Measurements from ENCODE around the gene ENAH.
"Not testable (repeated sequence)": the region's sequence is repeated elsewhere in the genome, so short reads cannot be mapped to it uniquely, and the experiment has no call there.

The ENAH gene

GRCh38 chr1:225493591-225494246 is 159.2 kb downstream of the ENAH start:
- DNase-seq (ENCODE audit: low read depth) = no peak

GRCh38 chr1:225488676-225489075 is 164.2 kb downstream of the ENAH start:
- DNase-seq (ENCODE audit: low read depth) = no peak

DNA sequence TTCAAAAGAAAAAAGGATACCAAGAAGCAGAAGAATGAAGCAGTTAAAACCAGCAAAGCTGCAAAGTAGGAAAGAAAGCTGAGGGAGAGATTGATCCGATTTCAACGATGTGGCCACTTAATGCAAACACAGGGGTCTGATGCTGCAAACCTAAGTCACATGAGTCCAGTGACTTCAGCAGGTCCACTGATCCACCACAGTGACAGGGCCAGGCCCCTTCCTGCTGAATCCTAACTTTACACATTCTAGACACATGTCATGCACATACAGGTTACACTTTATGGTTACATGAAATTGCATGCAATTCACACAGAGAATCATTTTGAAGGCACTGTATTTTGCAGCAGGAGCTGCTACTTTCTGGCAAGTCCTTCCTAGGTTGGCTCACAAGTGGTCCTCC is 166.1 kb downstream of the ENAH start:
- DNase-seq (ENCODE audit: low read depth) = no peak

- no peak for DNase-seq (ENCODE audit: low read depth)
Observed at GRCh38 chr1:225485991-225486530, 166.9 kb downstream of the ENAH start.

DNA sequence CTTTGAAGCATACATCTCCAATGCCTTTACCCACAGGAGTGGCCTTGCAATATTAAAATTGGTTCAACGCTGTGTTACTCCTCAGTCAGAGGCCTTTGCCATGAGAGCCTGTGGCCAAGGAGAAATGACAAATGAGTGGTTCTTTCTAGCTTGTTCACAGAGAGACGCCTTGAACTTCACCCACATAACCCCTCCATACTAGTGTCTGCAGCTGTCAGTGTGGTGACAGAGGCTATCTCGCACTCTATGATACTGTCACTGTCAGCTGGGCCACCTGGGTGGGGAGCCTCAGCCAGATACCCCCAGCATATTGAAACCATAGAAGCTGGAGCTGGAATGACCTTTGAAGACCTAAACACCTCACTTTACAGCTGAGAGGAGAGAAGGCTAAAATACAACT is 167.7 kb downstream of the ENAH start:
- no peak for DNase-seq (ENCODE audit: low read depth)

- no peak for DNase-seq (ENCODE audit: low read depth)
Observed at GRCh38 chr1:225484657-225485214, 168.2 kb downstream of the ENAH start.

- DNase-seq (ENCODE audit: low read depth) = no peak
Observed at GRCh38 chr1:225483818-225484656, 168.9 kb downstream of the ENAH start.

GRCh38 chr1:225482421-225482950 is 170.4 kb downstream of the ENAH start:
- DNase-seq (ENCODE audit: low read depth) = no peak

DNA sequence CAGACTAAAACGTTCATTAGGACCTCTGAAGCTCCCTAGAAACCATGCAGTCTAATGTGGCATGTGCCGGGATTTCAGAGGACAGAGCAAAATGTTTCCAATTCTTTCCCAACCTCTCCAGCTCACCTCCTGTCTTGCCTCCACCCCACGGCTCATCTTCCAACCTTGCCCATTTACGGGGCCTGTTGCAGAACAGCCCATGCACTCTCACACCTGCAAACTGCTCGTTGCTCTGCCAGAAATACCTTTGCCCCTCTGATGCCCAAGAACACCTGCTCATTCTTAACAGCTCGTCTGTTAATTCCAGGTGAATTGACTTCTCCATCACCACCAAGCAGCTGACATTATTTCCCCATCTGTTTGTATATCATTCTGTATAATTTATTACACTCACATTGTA is 171.2 kb downstream of the ENAH start:
- DNase-seq (ENCODE audit: low read depth) = no peak

DNA sequence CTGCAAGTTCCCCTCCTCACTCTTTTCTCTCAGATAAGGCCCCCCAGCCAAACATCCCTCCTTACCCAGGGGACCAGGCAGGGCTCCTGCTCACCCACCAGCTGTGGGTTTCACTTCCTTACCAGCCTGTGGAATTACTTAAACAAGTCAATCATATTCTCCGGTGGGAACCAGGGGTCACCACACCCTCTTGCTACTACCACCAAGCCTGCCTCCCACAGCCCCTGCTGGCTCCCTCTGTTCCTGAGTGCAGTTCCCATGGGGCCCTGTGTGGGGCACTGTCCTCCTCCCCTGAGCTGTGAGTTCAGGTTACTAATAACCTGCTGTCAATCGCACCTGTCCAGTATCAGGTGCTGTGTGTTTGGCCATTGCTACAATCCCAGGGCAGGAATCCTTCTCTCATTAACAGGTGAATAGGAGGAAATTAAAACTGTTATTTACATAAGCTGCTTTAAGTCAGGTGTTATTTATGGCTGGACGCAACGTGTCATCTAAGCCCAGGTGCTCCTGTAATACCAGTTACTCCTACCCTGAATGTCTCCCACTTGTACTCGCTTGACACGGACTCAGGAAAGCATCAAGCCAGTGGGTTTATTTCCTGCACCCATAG is 172.0 kb downstream of the ENAH start:
- DNase-seq (ENCODE audit: low read depth) = no peak

DNA sequence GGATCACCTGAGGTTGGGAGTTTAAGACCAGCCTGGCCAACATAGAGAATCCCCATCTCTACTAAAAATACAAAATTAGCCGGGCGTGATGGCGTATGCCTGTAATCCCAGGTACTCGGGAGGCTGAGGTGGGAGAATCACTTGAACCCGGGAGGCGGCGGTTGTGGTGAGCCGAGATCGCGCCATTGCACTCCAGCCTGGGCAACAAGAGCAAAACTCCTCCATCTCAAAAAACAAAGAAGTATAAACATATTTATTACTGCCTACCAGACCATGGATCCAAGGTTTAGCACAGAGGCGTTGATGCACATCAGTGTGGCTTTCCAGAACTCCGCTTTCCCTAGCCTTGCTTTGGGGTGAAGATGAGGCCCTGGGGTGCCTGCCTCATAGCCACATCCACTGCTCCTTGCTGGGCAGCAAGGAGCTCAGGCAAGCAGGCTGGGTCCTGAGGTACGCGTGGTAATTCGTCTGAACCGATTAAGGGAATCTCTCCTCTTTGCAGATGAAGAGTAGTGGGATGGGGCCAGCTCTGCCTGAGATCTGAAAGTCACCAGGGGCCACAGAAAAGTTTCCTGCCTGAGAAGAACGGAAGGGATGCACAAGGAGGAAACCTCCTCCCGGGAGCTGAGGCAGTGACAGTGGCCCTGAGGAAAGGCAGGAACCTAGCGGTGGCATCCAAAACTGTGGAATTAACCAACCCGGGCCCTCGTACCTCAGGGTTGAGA is 172.8 kb downstream of the ENAH start:
- DNase-seq (ENCODE audit: low read depth) = no peak

- DNase-seq (ENCODE audit: low read depth) = no peak
Observed at GRCh38 chr1:225479341-225479740, 173.6 kb downstream of the ENAH start.

GRCh38 chr1:225477296-225477911 is 175.5 kb downstream of the ENAH start:
- no peak for DNase-seq (ENCODE audit: low read depth)

GRCh38 chr1:225476538-225476988 is 176.4 kb downstream of the ENAH start:
- DNase-seq (ENCODE audit: low read depth) = no peak

GRCh38 chr1:225476100-225476511 is 176.8 kb downstream of the ENAH start:
- DNase-seq (ENCODE audit: low read depth) = no peak

DNA sequence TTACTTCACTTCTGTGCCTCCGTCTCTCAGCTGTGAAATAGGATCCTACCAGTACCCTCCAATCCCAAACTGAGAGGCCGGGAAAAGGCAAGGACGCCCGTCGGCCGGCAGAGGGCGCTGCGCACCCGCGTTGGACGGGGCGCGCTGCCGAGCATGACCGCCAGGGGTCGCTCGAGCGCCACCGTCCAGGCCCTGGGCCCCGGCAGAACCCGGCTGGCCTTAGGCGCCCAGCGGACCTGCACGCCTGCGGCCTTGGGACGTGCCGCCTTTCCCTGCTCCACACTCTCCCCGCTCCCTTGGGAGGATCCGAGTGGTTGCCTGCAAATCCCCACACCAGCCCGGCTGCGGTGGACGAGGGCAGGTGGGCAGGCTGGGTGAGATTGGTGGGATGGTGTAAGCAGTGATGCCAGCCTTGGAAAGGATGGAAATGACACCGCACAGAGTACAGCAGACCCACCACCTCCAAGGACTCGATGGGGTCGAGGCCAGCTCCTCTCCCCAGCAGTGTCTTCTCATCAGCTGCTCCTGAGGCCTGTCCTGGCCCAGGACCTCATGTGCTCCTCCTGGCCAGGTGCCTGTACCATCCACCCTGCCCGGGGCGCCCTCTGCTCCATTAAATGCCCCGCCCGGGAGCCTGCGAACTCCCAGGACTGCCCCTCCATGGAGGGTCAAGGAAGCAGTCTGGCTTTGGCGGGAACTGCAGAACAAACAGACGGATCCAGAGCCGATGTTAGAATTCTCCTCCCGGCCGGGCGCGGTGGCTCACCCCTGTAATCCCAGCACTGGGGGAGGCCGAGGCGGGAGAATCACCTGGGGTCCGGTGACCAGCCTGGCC is 177.7 kb downstream of the ENAH start:
- peak; percentile 51 for DNase-seq (ENCODE audit: low read depth)

GRCh38 chr1:225474439-225474985 is 178.4 kb downstream of the ENAH start:
- DNase-seq (ENCODE audit: low read depth) = no peak

- DNase-seq (ENCODE audit: low read depth) = not testable (repeated sequence)
Observed at GRCh38 chr1:225473676-225474438, 179.1 kb downstream of the ENAH start.

GRCh38 chr1:225473266-225473665 is 179.7 kb downstream of the ENAH start:
- DNase-seq (ENCODE audit: low read depth) = not testable (repeated sequence)
